ENCODE results near the gene PCSK6.

PCSK6 gene

DNA sequence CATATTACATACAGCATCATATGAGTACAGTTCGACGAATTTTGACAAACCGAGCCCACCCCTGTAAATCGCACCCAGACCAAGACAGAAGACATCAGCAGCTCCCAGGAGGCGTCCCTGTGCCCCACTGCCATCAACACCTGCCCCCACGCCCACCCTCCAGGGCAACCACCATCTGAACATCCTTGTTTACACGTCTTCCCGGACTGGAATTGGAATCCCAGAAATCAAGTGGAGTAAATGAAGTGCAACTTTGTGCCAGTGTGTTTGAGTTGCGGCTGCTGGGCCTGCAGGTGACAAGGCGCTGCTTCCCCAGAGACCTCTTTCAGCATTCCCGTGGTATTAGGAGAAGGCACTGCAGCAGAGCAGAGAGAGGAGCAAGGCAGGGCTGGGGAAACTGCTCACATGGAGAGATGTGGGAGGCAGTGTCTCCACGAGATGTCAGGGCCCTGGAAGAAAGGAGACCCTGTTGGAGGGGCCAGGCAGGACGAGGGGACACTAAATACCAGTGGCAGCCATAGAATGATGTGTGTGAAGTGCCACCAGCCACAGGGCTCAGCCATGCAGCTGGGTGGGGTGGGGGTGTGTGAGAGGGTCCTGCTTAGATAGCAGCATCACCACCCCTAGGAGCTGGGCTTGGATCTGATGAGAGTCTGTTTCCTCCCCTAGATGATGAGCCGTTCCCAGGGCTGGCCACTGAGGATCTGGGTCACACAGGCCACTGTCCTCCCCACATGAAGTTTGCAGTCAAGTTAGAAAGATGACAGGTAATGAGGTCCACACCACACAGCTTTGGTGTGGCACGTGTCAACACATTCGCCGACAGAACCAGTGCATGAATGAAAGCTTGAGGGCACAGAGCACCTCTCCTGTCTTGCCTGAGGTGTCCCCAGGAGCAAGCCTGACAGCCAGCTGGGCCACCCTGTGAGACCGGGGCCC, 33.4 kb upstream of the PCSK6 start:
- no peak for DNase-seq

GRCh38 chr15:101522091-101522490, 32.6 kb upstream of the PCSK6 start:
- DNase-seq: no peak

DNA sequence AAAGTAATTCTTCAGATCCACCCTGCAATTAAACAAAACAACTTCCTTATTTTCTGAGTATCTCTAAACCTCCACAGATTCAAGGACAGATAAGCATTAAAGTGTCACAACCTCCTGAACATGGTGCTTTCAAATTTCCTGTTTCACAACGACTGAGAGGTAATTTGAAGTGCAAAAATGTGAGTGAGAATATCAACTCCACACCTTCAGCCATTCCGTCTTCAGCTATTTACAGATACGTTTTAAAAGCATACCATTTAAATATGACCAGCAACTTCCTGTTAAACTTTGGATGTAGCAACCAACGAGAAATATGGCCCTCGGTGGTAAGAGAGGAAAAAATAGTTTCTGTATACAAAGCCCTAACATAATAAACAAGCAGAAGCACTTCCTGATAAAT, 32.1 kb upstream of the PCSK6 start:
- no peak for DNase-seq

GRCh38 chr15:101521069-101521468, 31.6 kb upstream of the PCSK6 start:
- DNase-seq: no peak

- no peak for DNase-seq
Measured at GRCh38 chr15:101520395-101520794, 30.9 kb upstream of the PCSK6 start.

DNA sequence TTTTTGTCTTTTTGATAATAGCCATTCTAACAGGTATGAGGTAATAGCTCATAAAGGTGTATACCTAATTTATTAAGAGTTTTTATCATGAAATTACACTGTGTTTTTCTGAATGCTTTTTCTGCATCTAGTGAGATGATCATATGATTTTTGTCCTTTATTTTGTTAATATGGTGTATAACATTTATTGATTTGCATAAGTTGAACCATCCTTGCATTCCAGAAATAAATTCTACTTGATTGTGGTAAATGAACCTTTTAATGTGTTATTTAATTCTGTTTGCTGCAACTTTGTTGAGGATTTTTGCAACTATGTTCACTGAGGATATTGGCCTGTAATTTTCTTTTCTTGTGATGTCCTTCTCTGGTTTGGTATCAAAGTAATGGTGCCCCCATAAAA, 28.0 kb upstream of the PCSK6 start:
- no peak for DNase-seq

DNA sequence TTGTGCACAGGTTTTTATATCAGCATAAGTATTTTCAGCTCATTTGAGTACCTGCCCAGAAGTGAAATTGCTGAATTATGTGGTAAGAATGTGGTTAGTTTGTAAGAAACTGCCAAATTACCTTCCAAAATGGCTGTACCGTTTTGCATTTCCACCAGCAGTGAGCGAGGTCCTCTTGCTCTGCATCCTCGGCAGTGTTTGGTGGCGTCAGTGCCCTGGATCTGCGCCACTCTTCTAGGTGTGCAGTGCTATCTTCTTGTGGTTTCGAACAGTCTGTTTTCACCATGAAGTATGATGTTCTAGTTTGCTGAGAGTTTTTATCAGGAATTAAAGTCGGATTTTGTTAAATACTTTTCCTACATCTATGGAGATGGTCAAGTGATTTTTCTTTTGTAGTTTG, 24.8 kb upstream of the PCSK6 start:
- no peak for DNase-seq

DNA sequence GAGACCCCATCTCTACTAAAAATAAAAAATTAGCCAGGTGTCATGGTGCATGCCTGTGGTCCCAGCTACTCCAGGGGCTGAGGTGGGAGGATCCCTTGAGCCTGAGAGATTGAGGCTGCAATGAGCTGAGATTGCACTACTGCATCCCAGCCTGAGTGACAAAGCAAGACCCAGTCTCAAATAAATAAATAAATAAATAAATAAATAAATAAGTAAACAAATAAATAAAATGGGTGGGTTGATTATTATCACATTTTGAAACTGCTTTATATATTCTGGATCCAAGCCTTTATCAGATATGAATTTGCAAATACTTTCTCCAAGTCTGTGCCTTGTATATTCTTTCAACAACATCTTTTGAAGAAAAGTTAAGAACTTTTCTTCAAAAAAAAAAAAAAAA, 22.2 kb upstream of the PCSK6 start:
- no peak for DNase-seq

DNA sequence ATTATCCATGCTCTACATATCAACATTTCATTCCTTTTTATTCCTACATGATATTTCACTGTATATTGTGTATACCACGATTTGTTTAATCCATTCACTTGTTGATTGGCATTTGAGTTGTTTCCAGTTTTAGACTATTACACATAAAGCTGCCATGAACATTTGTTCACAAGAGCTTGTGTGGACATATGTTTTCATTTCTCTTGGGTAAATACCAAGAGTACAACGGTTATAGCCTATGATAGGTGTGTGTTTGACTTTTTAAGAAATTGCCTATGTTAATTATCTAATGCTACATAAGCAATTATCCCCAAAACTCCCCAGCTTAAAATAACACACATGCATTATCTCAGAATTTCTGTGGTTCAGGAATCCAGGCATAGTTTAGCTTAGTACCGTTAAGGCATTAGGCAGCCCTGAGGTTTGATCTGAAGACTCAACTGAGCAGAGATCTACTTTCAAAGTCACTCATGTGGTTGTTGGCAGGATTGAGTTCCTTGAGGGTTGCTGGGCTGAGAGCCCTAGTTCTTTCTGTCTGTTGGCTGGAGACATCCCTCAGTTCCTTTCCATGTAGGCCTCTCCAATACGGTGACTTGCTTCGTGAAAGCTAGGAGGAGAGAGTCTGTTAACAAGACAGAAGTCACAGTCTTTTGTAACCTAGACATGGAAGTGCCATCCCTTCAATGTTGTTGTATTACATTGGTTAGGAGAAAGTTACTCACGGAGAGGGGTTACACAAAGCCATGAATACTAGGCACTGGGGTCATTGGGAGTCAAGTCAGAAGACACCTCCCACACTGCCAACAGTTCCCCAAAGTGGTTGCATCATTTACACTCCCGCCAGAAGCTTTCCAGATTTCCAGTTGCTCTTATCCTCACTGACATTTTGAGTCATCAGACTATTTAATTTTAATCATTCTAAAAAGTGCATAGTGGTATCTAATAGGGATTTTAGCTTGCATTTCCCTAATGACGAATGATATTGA, 21.0 kb upstream of the PCSK6 start:
- no peak for DNase-seq

DNA sequence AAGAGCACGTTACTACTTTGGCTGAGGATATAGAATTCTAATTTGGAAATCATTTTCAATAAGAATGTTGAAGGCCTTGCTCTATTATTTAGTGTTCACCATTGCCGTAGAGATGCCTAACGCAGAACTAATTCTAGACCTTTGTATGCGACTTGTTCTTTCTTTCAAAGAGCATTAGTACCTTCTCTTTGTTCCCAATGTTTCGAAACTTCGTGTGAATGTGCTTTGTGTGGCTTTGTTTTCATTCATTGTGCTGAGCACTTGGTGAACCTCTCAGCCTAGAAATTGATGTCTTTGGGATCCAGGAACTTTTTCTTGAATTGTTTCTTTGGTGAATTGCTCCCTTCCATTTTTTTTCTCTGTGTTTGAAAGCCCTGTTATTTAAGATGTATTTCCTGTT, 19.8 kb upstream of the PCSK6 start:
- DNase-seq: no peak

DNA sequence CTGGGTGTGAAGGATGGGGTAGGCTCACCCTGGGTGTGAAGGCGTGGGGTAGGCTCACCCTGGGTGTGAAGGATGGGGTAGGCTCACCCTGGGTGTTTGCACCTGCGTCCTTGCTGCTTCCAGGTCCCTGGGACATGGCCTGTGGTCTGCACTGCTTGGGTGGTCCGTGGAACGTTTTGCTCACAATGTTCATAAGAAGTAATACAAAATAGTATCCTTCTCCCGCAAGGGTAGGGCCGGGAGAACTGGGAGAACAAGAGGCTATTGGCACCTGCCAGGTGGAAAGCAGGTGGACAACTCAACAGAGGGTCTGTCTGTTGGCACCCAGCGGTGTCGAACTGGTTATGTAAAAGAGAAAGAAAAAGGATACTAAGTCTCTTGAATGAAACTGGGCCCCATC, 17.0 kb upstream of the PCSK6 start:
- no peak for DNase-seq

- no peak for DNase-seq
Measured at GRCh38 chr15:101505610-101506337, 16.3 kb upstream of the PCSK6 start.

DNA sequence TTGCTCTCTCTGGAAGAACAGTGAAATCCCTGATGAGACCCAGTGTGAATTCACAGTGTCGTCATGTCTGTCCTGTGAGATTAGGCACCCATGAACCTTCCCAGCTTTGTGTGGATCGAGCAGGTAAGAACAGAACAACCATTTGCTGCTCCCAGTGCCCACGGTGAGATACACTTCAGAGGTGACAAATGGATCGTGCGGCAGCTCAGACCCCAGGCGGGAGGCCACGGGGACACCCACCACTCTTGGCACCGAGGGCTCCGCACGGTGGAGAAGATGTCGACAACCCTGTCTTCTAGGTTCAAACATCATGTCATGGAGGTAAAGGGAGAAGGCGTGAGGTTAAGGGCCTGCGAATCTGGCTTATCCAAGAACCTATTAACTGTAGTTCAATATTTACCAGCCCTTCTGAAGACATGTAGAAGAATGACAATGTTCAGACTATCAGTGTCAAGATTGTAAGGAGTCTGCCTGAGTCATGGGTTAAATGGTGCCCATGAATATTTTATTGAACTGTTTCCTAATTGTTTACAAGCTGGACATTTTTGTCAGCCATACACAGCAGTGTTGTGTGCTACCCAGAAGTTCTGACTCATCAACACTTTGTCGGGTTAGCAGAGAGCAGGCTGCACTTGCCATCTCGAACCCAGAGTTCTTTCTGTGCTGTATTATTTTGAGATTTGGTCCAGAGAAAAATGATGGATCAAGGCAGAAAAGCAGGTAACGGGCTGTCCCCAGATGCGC, 15.5 kb upstream of the PCSK6 start:
- DNase-seq: no peak

- DNase-seq: no peak
Measured at GRCh38 chr15:101504373-101504772, 14.9 kb upstream of the PCSK6 start.

DNA sequence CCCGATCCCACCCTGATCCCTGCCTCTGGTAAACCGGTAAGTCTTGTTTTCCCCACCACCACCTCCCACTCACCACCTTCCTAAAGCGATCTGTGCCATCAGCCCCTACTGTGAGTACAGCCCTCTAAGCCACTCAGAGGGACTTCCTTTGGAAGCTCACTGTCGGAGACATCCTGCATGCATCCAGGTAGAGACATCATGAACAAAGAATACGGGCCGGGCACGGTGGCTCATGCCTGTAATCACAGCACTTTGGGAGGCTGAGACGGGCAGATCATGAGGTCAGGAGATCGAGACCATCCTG, 13.7 kb upstream of the PCSK6 start:
- DNase-seq: no peak

- no peak for DNase-seq
Measured at GRCh38 chr15:101502572-101503295, 13.2 kb upstream of the PCSK6 start.

DNA sequence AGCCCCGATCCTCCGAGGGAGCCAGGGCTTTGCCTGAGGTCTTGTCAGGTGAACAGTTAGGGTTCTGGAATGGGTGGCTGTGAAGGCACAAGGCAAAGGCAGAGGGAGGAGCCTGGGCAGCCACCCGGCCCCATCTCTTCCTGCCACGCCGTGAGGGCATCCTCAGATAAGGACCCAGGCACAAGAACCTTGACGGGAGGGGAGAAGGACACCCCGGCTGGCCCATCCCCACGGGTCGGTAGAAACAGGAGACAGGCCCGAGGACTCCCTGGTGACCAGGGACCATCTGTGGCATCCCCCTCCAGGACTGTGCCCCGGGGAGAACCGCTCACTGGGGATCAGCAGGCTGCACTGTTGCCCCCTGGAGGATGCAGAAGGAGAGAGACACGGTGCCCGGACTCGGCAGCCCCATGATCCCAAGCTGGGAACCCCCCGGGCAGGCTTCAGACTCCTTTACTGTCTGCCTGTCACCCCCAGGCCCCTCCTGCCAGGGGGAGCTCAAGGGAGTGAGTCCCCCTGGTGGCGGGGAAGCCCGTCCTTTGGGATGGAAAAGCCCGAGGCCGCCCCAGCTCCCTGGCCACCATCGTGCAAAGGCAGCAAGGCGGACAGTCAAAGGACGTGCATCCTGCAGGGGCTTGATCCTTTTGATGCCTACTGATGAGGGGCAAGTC, 12.3 kb upstream of the PCSK6 start:
- no peak for DNase-seq

DNA sequence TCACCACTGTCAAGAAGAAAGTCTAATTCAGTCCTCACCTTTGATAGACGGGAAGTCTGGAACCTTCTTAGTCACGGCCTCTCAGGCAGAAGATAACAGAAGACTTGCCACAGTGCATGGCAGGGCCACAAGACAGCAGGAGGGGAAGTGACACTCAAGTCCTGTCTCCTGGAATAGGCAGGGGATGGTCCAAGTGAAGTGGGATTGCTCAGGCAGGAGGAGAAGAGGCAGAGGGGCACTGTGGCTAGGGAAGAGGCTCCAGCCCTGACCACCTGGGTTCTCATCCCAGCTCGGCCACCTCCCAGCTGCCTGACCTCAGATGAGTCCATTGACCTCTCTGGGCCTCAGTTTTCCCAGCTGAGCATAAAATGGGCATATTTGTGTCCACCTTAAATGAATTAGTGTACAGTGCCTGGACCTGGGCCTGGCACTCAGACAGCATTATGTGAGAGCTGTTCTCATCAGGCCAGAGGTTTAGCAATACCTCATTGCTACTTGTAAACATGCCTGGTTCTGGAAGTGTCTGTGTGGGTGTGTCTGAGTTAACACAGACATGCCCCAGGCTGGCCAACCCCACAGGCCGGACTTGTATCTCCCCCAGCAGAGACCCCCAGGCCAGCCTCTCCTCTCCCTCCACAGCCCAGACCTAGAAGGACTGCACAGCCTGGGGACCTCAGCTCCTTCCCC, 11.5 kb upstream of the PCSK6 start:
- no peak for DNase-seq

- DNase-seq: no peak
Measured at GRCh38 chr15:101499863-101500713, 10.6 kb upstream of the PCSK6 start.

Data from NCI-H1930 (cell line).